GM12873 (cell line): ENCODE results near the gene CYP2U1.

Experiments used
- CTCF ChIP-seq: IDR thresholded peaks from 2 replicates; pipeline ENCODE4 v1.5.1; 2012; ENCODE audit warnings: low read depth, mild to moderate bottlenecking, moderate library complexity, low read length, control low read depth; ENCODE audit not compliant: insufficient read depth; ENCODE audit errors: missing control alignments

CYP2U1 gene

DNA sequence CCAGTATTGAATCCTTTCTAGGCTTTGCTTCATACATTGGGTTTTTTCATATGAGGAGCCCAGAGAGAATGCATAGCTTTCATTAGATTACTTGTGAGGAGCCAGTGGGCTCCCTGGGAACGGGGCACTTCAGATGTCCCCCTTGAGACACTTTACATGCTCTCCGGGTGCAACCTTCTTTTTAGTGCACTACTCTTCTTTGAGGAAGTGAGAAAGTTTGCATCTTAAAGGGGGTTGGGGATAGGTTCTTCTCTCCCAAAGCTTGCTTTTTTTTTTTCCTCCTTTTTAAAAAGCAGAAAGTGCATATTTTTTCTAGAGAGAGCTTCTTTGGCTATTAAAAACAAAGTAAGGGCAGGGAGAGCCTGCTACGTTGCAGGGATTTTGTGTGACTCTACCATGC lies 62.6 kb downstream of the CYP2U1 start:
- no peak for TF ChIP-seq CTCF

DNA sequence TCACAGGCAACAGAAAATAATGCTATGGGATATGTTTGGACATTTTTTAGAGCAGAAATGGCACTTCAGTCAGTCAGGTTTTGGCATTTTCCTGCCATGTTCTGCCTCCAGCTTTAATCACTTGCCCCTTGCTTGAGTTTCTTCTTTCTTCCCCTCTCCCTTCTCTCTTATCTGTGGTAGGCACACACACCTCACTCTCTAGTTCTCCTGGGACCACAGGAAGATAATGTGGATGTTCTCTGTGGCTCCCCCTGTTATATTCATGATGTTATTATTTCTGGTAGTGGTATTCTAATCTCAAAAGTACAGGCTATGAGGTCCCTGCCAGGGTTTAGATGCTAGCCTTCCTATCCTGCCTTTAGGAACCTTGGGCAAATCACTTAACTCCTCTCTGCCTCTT lies 63.5 kb downstream of the CYP2U1 start:
- TF ChIP-seq CTCF, result no peak

DNA sequence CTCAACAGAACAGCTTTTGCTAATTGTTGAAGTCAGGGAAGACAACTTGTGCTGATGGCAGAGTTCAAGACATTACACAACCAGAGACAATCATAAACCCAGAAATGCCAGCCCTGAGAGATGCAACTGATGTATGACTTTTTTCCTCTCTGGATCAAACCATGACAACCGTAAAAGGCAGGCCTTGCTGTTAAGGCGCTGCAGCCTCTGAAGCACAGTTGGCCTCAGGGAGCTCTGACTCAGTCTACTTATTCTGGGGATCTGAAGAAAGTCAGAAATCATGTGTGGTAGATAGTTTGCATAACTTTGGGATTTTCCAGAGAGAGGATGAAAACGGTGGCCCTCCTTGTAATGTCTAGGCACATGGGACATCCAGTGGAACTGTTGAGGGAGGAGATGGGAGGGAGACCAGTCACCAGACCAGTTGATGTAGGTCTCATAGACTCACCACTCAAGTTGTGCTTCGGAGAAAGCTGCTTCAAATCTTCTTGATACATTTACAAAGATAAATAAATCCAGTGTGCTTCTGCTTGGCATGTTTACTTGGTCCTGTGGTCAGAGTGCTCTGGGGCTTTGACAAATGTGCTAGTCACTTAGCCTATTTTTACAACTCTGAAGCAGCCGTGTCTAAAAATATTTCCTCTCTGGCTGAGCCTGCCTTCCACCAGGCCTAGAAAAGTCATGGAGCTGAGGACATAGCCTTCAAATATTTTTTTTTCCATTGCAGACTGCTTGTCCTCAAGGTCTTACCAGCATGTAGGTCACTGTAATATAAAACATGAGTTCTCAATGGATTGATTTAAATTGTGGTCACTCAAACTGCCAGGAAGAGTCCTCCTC lies 65.8 kb downstream of the CYP2U1 start:
- no peak for TF ChIP-seq CTCF

DNA sequence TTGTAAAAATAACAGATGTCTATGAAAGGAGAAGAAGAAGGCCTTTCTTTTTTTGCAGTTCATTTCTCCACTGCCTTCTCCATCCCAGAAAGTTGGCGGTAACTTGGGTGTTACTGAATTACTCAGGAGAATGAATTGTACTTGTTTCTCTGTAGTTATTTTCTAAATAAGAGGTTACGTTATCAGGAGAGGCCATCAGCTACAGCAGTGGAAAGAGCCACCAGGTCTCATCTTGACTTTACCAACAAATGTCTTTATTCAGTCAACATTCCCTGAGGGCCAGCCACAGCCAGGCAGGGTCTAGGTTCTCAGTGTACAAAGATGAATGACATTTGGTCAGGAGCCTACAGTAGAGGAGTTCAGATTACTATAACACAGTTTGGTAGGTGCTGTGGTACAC lies 66.4 kb downstream of the CYP2U1 start:
- TF ChIP-seq CTCF, result no peak

GRCh38 chr4:107999932-108000539 lies 68.7 kb downstream of the CYP2U1 start:
- no peak for TF ChIP-seq CTCF

GRCh38 chr4:108001540-108002135 lies 70.3 kb downstream of the CYP2U1 start:
- TF ChIP-seq CTCF, result no peak
